IMR-90 (cell line): ENCODE data around the gene PLGRKT. TPM values are rescaled to one million over a fixed set of nuclear protein-coding genes. Genes with fewer than 3 reads are reported as not detected.
A peak's percentile ranks its signal among the peaks of the same experiment; 100 is the strongest.

ENCODE experiments used
- ATAC-seq: fragments of 200-7000 bp; cut with Tn5 transposase; 2 replicates; pipeline ENCODE4 v1.9.1; 2020; ENCODE audit warnings: low read depth, mild to moderate bottlenecking, moderate library complexity
- BruUV-seq: library from RNA; stranded (reverse); fragments of 400-500 nt; replicated peaks from 2 replicates; lab custom pipeline; 2021; lab: Mats Ljungman, UMichigan
- CTCF ChIA-PET: fragments of 300-600 bp; formaldehyde crosslinking; extraction: SDS; loops from one replicate; lab custom pipeline; 2021; ENCODE audit warnings: antibody characterized with exemption; lab: Yijun Ruan, JAX
- POLR2A ChIA-PET: fragments of 300-600 bp; sonication (Branson Sonifier 250); formaldehyde crosslinking; loops from one replicate; lab custom pipeline; 2022; ENCODE audit warnings: antibody characterized with exemption; ENCODE audit not compliant: unreplicated experiment; lab: Charles Lee
- DNase-seq: peaks from one replicate; pipeline ENCODE4 v3.0.0; 2013
- H2AFZ ChIP-seq: replicated peaks from 2 replicates; pipeline ENCODE3; 2013; ENCODE audit warnings: low read length, mild to moderate bottlenecking; ENCODE audit not compliant: poor library complexity
- H2AK5ac ChIP-seq: 2 replicates; pipeline ENCODE4 v1.6.1; 2013; ENCODE audit warnings: low read depth, low read length, inconsistent platforms
- H2AK9ac ChIP-seq: replicated peaks from 2 replicates; pipeline ENCODE3; 2013; ENCODE audit warnings: mild to moderate bottlenecking, low read depth, low read length, moderate library complexity; ENCODE audit not compliant: poor library complexity
- H2BK120ac ChIP-seq: 2 replicates; pipeline ENCODE4 v1.6.1; 2013; ENCODE audit warnings: low read depth, low read length, inconsistent platforms
- H2BK15ac ChIP-seq: 3 replicates; pipeline ENCODE4 v1.6.1; 2013; ENCODE audit warnings: low read depth, low read length, inconsistent platforms
- H2BK20ac ChIP-seq: 2 replicates; pipeline ENCODE4 v1.6.1; 2013; ENCODE audit warnings: low read depth, mild to moderate bottlenecking, inconsistent platforms, low read length, moderate library complexity
- H2BK5ac ChIP-seq: 2 replicates; pipeline ENCODE4 v1.6.1; 2013; ENCODE audit warnings: mild to moderate bottlenecking, low read depth, low read length, inconsistent platforms; ENCODE audit not compliant: poor library complexity, severe bottlenecking
- H3K14ac ChIP-seq: replicated peaks from 2 replicates; pipeline ENCODE4 v1.6.1; 2013; ENCODE audit warnings: low read depth, low read length, inconsistent platforms
- H3K18ac ChIP-seq: 2 replicates; pipeline ENCODE4 v1.6.1; 2013; ENCODE audit warnings: low read depth, low read length, control low read depth
- H3K23ac ChIP-seq: 2 replicates; pipeline ENCODE4 v1.6.1; 2013; ENCODE audit warnings: low read depth, low read length, inconsistent platforms
- H3K27ac ChIP-seq: 2 replicates; pipeline ENCODE4 v1.5.1; 2013; ENCODE audit warnings: mild to moderate bottlenecking, control low read depth, low read length; ENCODE audit not compliant: insufficient read depth
- H3K27me3 ChIP-seq: 2 replicates; pipeline ENCODE4 v1.6.1; 2013; ENCODE audit warnings: low read length; ENCODE audit not compliant: control insufficient read depth, insufficient read depth
- H3K36me3 ChIP-seq: 2 replicates; pipeline ENCODE4 v1.6.1; 2013; ENCODE audit warnings: low read length, mixed read lengths; ENCODE audit not compliant: control insufficient read depth, insufficient read depth
- H3K4ac ChIP-seq: 2 replicates; pipeline ENCODE4 v1.6.1; 2013; ENCODE audit warnings: low read depth, low read length, inconsistent platforms
- H3K4me1 ChIP-seq: 2 replicates; pipeline ENCODE4 v1.6.1; 2013; ENCODE audit warnings: low read length, mixed read lengths; ENCODE audit not compliant: control insufficient read depth, insufficient read depth
- H3K4me2 ChIP-seq: 2 replicates; pipeline ENCODE4 v1.6.1; 2013; ENCODE audit warnings: low read depth, mild to moderate bottlenecking, control low read depth, low read length, moderate library complexity
- H3K4me3 ChIP-seq: 2 replicates; pipeline ENCODE4 v1.5.1; 2013; ENCODE audit warnings: low read depth, mild to moderate bottlenecking, control low read depth, low read length, moderate library complexity; ENCODE audit not compliant: insufficient read depth
- H3K56ac ChIP-seq: 2 replicates; pipeline ENCODE4 v1.6.1; 2013; ENCODE audit warnings: low read length, inconsistent platforms; ENCODE audit not compliant: insufficient read depth; ENCODE audit errors: extremely low read depth
- H3K79me1 ChIP-seq, 2 experiments: 2 replicates each; pipeline ENCODE4 v1.6.1; 2013; ENCODE audit warnings: low read length in 2 of 2, inconsistent platforms in 1 of 2, low read depth in 1 of 2
- H3K9ac ChIP-seq: 2 replicates; pipeline ENCODE4 v1.6.1; 2013; ENCODE audit warnings: low read depth, low read length, control low read depth
- H3K9me1 ChIP-seq: 2 replicates; pipeline ENCODE4 v1.6.1; 2013; ENCODE audit warnings: low read length, inconsistent platforms; ENCODE audit not compliant: insufficient read depth
- H3K9me3 ChIP-seq: 2 replicates; pipeline ENCODE4 v1.6.1; 2013; ENCODE audit warnings: low read length; ENCODE audit not compliant: control insufficient read depth, insufficient read depth
- H4K20me1 ChIP-seq: 2 replicates; pipeline ENCODE4 v1.6.1; 2013; ENCODE audit warnings: low read length, inconsistent platforms; ENCODE audit not compliant: insufficient read depth
- H4K5ac ChIP-seq: 2 replicates; pipeline ENCODE4 v1.6.1; 2013; ENCODE audit warnings: mild to moderate bottlenecking, low read depth, low read length, control low read depth
- H4K8ac ChIP-seq, 2 experiments: 2 replicates each; pipeline ENCODE4 v1.6.1; 2013; ENCODE audit warnings: low read depth in 2 of 2, low read length in 2 of 2, control low read depth in 1 of 2, inconsistent platforms in 1 of 2
- H4K91ac ChIP-seq: 2 replicates; pipeline ENCODE4 v1.6.1; 2013; ENCODE audit warnings: low read depth, low read length, inconsistent platforms; ENCODE audit not compliant: insufficient read depth
- BHLHE40 ChIP-seq: fragments of 150-350 bp; IDR thresholded peaks from 2 replicates; pipeline ENCODE4 v1.6.1; 2016; ENCODE audit warnings: mild to moderate bottlenecking, low read depth, low read length
- CHD1 ChIP-seq: IDR thresholded peaks from 2 replicates; pipeline ENCODE4 v1.6.1; 2012; ENCODE audit warnings: low read depth, low read length, improper control_type of control experiment
- MAZ ChIP-seq: IDR thresholded peaks from 2 replicates; pipeline ENCODE4 v1.6.1; 2012; ENCODE audit warnings: low read depth, mild to moderate bottlenecking, low read length, improper control_type of control experiment, moderate library complexity, borderline replicate concordance
- MXI1 ChIP-seq: IDR thresholded peaks from 2 replicates; pipeline ENCODE4 v1.6.1; 2012; ENCODE audit warnings: low read depth, mild to moderate bottlenecking, low read length, moderate library complexity, borderline replicate concordance
- POLR2A ChIP-seq: IDR thresholded peaks from 2 replicates; pipeline ENCODE4 v1.6.1; 2012; ENCODE audit warnings: mild to moderate bottlenecking, low read depth, low read length
- RCOR1 ChIP-seq: IDR thresholded peaks from 2 replicates; pipeline ENCODE4 v1.6.1; 2012; ENCODE audit warnings: mild to moderate bottlenecking, low read length, improper control_type of control experiment; ENCODE audit not compliant: insufficient replicate concordance
- RFX5 ChIP-seq: IDR thresholded peaks from 2 replicates; pipeline ENCODE4 v1.8.0; 2012; ENCODE audit warnings: low read depth, mild to moderate bottlenecking, low read length, moderate library complexity
- SMC3 ChIP-seq: fragments of 150-350 bp; IDR thresholded peaks from 2 replicates; pipeline ENCODE4 v1.6.1; 2016; ENCODE audit warnings: low read depth, mild to moderate bottlenecking, antibody characterized with exemption, low read length, moderate library complexity
- USF2 ChIP-seq: fragments of 150-350 bp; IDR thresholded peaks from 2 replicates; pipeline ENCODE4 v1.6.1; 2017; ENCODE audit warnings: mild to moderate bottlenecking, antibody characterized with exemption, low read length, low read depth
- WGBS, 2 experiments: methylation state at CpG; one replicate each; pipeline versions ENCODE4 v1.1.5 to v1.1.7; 2013; ENCODE audit warnings: missing lambda C conversion rate in 2 of 2; ENCODE audit not compliant: insufficient read length in 1 of 2; ENCODE audit errors: extremely low coverage in 2 of 2; 5-methylcytosine and 5-hydroxymethylcytosine counted together
- dilution Hi-C: fragments of 300-500 bp; cut with HindIII; formaldehyde crosslinking; loops from one replicate; pipeline ENCODE4 v1.14.3; 2018; ENCODE audit warnings: low sequenced_read_pairs; ENCODE audit not compliant: unreplicated experiment
- in situ Hi-C: fragments of 300-500 bp; cut with MboI; formaldehyde crosslinking; loops from 3 replicates; pipeline ENCODE4 v1.14.3; 2019; ENCODE audit warnings: low sequenced_read_pairs, inconsistent platforms, mixed read lengths
- intact Hi-C: fragments of 100-400 bp; cut with micrococcal nuclease; formaldehyde crosslinking; loops from 2 replicates; pipeline ENCODE4 v1.10.0; 2022
- polyA plus RNA-seq, 3 experiments: library from polyadenylated mRNA; depleted of rRNA; stranded (reverse); fragments of >200 nt; gene quantifications; 2 replicates each; pipeline ENCODE4 v1.2.3, GENCODE V29; 2012; ENCODE audit warnings: low replicate concordance in 1 of 3
- total RNA-seq: library from RNA; depleted of rRNA; stranded (reverse); fragments of >200 nt; gene quantifications from 2 replicates; pipeline ENCODE4 v1.2.3, GENCODE V29; 2012

PLGRKT gene
- total and polyA plus RNA-seq, 2 of the 4 experiments (the other 2 are of a cell fraction): 10.8 to 12.7 TPM

GRCh38 chr9:5447337-5447736, 9.6 kb upstream of the PLGRKT start:
- no peak overlapping the region; the same call in 1 of the 2 replicates for H3K23ac ChIP-seq
- H3K36me3 ChIP-seq: no peaks in the 10 kb centered on the region
- intact Hi-C loops (no loop called here), dilution Hi-C loops (no loop called here), in situ Hi-C loops (loop anchor here (25.0 kb wide), 1 partner anchor 685 kb away; no protein-coding TSS in a partner anchor)
- peak overlapping the region; percentile 76 for H2BK120ac ChIP-seq
- H2AFZ ChIP-seq: no peak overlapping the region
- H3K27me3 ChIP-seq: no peaks in the 10 kb centered on the region
- H2BK20ac ChIP-seq: 0 out of 2 replicates have a peak overlapping the region, but pooled peaks have one; percentile 32
- CTCF ChIA-PET: interaction anchor here (1.2 kb wide), 1 partner anchor 143 kb away, joined by 4 read pairs; no protein-coding TSS in a partner anchor
- no peaks in the 10 kb centered on the region for H4K20me1 ChIP-seq
- peak overlapping the region; percentile 12; the same call in 1 of the 2 replicates for H3K18ac ChIP-seq
- no peak overlapping the region for H3K9ac ChIP-seq
- H3K4me1 ChIP-seq: peaks cover 4% of the 10 kb centered on the region
- POLR2A ChIA-PET: no interaction called here
- no CpG with 5 or more reads among the region's 3 CpGs for WGBS, 2 experiments
- no peak overlapping the region for H4K5ac ChIP-seq
- H3K14ac ChIP-seq: peak overlapping the region; percentile 76
- DNase-seq (no peak), ATAC-seq (no peak)
- H3K9me3 ChIP-seq: no peaks in the 10 kb centered on the region
- peak overlapping the region; percentile 69; the same call in 1 of the 3 replicates for H2BK15ac ChIP-seq
- peak overlapping the region; percentile 82 for H2AK5ac ChIP-seq
- H3K56ac ChIP-seq: no peak overlapping the region
- no peak overlapping the region for H3K27ac ChIP-seq
- no TSS peak for BruUV-seq
- no peak overlapping the region for H2AK9ac ChIP-seq
- H4K91ac ChIP-seq: peak overlapping the region; percentile 60
- H3K9me1 ChIP-seq: peaks cover 2% of the 10 kb centered on the region; the same call in 1 of the 2 replicates
- no peak for TF ChIP-seq RFX5
- TF ChIP-seq SMC3: no peak
- no peak for TF ChIP-seq BHLHE40
- TF ChIP-seq MXI1: no peak
- no peak for TF ChIP-seq USF2
- no peak for TF ChIP-seq RCOR1
- TF ChIP-seq POLR2A: no peak
- TF ChIP-seq MAZ: no peak
- no peak for TF ChIP-seq CHD1
- peaks cover 0 to 16% of the 10 kb centered on the region in 2 experiments; a peak in 2 of 4 replicates for H3K79me1 ChIP-seq
- peak overlapping the region; percentile 49 to 50; a peak in 2 of 4 replicates for H4K8ac ChIP-seq
- peak overlapping the region; percentile 2; the same call in 1 of the 2 replicates for H3K4me2 ChIP-seq
- peak overlapping the region; percentile 83 for H3K4ac ChIP-seq
- no peak overlapping the region for H2BK5ac ChIP-seq
- no peak overlapping the region for H3K4me3 ChIP-seq
